HG02623 (cell line): ENCODE data around the gene CDH26.

Source experiments
- ATAC-seq: cut with Tn5 transposase; IDR thresholded peaks from one replicate; pipeline ENCODE4 v1.9.1; 2021; ENCODE audit warnings: moderate library complexity; ENCODE audit not compliant: unreplicated experiment

Gene CDH26

GRCh38 chr20:60010689-60011458 is 52.7 kb downstream of the CDH26 start:
- no peak for ATAC-seq

GRCh38 chr20:60011512-60012507 is 53.6 kb downstream of the CDH26 start:
- no peak for ATAC-seq

DNA sequence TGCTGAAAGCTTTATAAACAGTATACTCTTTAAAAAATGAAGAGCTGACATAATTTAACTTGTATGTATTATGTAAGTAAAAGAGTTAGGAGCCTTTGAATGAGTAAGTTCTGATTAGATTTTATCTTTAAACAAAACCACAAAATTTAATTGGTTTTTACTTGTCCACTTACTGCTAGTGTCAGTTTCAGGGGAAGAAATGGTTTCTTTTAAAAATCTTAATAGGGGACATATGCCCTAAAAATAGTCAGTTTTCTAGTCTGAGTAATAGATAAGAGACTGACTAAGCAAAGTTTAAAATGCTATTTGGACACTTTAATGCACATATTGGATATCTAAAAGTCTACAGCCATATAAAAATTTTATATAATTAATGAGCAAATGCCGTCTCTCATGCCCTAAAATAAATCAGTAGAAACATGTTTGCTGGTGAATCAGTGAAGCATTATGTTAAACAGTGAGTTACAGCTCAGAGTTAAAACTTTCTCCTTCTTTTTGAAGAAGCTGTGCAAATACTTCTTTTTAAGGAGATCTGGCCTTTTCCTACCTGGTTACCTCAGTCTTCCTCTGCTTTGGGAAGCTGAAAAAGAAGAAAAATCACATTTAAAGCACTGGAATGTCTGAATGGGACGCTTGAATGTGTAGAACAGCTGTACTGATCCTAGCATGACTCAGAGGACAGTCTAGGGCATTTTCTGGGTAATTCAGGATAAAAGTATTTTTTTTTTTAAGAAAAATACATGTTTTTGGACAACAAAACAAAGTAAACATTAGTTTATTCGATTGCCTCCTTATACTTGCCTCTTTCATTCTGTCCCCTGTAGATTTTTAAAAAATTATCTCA is 55.3 kb downstream of the CDH26 start:
- ATAC-seq, result no peak

DNA sequence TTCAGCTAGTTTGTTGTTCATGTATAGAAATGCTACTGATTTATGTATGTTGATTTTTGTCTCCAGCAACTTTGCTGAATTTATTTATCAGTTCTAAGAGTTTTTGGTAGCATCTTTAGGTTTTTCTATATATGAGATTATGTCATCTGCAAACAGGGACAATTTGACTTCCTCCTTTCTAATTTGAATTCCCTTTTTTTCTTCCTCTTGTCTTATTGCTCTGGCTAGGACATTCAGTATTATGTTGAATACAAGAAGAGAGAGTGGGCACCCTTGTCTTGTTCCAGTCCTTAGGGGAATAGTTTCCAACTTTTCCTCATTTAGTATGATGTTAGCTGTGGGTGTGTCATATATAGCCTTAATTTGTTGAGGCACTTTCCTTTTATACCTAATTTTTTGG is 58.2 kb downstream of the CDH26 start:
- ATAC-seq, result no peak

GRCh38 chr20:60020251-60020650 is 62.0 kb downstream of the CDH26 start:
- no peak for ATAC-seq

DNA sequence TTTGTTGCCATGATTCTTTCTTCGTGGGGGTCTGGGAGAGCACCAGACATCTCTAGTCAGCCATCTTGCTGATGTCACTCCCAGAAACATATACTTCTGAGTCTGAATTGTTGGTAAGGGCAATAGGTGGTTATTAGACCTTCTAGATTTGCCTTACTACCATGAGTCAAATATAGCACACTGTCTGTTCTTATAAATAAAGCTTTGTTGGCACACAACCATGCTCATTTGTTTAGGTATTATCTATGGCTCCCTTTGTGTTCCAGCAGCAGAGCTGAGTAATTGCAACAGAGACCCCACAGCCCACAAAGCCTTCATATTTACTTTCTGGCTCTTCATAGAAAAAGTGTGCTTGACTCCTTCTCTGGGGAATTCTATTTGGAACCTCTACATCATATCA is 62.9 kb downstream of the CDH26 start:
- no peak for ATAC-seq

DNA sequence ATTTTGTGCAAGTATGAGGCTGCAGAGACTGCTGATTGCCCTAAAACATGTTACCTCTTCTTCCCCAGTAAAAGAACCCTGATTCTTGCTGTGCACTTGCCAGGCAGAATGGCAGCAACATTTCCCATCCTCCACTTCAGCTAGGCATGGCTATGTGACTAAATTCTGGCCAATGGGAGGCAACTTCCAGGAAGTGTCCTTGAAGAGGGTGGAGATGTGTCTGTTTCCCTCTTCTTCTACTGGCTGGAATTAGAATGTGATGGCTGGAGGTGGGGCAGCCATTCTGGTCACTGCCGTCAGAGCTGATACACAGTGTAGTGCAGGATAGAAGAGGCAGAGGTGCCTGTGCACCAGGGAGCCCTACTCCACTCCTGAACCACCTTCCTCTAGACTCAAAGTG is 64.6 kb downstream of the CDH26 start:
- ATAC-seq, result no peak

- ATAC-seq, result no peak
Measured at GRCh38 chr20:60024245-60024644, 66.0 kb downstream of the CDH26 start.

DNA sequence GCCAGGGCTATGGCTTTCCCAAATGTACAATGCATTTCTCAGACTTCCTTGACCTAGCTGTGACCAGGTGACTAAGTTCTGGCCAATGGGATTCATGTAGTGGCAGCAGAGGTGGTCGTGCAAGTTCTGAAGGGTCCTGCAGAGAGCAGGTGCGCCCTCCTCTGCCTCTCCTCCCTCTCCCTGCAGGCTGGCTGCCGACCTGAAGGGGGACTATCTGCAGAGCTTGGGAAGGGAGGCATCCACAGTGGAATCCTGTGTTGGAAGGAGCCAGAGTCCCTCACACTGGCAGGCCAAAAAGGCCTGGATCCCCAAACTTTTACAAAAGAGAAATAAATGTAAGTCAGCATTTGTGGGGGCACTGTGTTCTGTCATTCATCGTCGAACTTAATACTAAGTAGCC is 66.6 kb downstream of the CDH26 start:
- ATAC-seq, result no peak

GRCh38 chr20:60026010-60026409 is 67.8 kb downstream of the CDH26 start:
- ATAC-seq, result no peak

GRCh38 chr20:60030471-60030870 is 72.2 kb downstream of the CDH26 start:
- no peak for ATAC-seq

- no peak for ATAC-seq
Measured at GRCh38 chr20:60031107-60031506, 72.9 kb downstream of the CDH26 start.

DNA sequence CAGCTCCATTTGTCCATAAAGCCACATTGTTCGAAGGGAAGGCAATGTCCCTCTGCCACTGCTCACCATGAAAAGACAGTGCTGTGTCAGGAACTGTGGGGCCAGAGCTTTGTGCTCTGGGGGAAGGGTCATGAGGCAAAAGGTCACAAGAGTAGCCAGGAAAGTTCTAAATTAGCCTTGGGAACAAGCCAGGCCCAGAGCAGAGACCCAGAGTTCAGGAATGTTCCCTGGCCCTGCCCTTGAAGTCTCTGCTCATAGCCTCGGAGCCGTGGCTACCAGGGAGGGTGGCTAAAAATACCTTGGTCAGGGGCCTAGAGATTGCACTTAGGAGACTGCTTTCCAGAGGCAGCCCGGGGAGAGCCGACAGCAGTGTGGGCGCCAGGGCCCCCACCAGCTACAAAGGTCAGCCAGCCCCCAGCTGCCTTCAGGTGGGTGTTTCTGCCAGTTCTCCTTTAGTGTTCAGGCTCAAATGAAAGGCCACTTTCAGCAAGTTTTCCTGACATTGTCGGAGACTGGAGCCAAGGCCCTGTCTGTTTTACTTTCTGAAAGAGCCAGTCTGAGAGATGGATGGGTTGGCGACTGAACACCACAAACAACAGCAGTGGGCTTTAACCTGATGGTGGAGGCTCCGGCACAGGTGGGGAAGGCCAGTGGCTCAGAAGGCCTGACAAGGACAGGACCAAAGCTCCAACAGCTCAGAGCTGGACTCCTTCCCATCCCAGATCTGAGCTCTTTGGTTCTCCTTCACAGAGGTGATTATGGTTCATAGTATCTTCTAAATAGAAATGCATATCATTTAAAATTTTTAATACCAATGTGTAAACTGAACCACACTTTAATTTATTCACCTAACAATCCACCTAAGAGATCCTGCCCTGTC is 76.2 kb downstream of the CDH26 start:
- no peak for ATAC-seq

GRCh38 chr20:60035486-60035885 is 77.3 kb downstream of the CDH26 start:
- no peak for ATAC-seq

DNA sequence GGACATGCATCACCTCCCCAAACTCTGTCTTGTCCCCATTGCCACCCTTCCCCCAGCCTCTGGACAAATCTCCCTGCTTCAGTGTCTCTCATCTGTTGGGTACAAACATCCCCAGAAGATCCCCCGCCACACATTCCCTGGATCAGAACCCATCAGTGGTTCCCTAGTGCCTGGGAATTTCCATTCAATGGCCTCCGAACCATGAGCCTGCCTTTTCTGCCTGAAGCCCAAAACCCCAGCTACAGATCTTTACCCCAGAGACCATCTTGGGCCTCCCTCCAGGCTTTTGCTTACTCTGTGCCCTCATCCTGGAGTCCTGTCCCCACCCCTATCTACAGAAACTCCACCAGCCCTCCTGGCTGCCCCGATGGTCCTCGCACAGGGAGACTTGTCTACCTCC is 78.1 kb downstream of the CDH26 start:
- ATAC-seq, result no peak

DNA sequence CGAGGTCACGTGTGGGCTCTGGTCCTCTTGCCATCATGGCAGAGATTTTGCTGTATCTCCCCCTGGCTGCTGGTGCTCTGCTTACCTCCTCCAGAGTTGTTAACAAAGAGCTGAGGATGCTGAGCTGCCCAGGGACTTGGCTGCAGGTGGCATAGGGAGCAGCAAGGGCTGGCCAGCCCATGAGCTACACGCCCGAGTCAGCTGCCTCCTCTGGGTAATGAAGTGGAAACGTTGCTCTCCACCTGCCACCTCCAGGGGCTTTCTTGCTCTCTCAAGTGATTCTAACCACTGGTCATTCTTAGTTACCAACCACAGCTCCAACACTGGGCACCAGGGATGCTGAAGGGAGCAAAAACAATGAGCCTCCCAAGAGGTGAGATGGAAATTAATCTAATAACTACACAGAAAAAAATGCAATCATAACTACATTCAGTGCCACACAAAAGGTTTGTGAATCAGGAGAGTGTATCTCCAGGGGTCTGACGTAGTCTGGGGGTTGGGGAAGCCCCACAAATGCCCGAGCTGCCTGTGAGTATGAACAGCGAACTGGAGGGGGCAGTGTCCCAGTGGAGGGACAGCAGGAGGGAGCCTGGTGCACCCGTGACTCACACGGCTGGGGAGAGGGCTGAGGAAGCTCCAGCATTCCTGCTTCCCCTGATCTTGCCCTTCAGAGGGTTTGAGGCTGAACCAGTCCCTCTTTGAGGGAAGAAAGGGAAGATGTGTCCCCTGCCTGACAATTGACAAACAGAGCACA is 78.7 kb downstream of the CDH26 start:
- no peak for ATAC-seq

- ATAC-seq, result no peak
Measured at GRCh38 chr20:60038400-60039008, 80.3 kb downstream of the CDH26 start.

DNA sequence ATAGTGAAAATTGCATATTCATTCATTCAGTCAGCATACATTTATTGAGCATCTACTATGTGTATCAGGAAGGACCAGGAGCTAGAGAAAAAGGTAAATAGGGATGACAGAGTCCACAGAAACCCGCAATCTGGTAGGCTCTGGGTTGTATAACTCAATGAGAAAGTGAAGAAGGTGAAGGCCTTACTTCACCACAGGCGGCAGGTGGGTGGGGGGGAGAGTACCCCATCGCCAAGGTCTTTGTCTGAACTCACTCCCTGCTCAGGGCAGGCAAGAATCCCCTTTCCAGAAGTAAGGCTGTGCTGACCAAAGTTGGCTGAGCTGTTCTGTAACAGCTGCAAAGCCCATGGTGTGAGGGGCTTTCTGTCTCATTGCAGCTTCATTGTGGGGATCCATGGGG is 81.3 kb downstream of the CDH26 start:
- ATAC-seq, result no peak
